ENCODE results near the gene PABPN1. TPM values are rescaled to one million over a fixed set of nuclear protein-coding genes. Genes with fewer than 3 reads are reported as not detected.

The PABPN1 gene
- total and polyA plus RNA-seq, 4 donors, result 94.9 to 282 (median 176) TPM

DNA sequence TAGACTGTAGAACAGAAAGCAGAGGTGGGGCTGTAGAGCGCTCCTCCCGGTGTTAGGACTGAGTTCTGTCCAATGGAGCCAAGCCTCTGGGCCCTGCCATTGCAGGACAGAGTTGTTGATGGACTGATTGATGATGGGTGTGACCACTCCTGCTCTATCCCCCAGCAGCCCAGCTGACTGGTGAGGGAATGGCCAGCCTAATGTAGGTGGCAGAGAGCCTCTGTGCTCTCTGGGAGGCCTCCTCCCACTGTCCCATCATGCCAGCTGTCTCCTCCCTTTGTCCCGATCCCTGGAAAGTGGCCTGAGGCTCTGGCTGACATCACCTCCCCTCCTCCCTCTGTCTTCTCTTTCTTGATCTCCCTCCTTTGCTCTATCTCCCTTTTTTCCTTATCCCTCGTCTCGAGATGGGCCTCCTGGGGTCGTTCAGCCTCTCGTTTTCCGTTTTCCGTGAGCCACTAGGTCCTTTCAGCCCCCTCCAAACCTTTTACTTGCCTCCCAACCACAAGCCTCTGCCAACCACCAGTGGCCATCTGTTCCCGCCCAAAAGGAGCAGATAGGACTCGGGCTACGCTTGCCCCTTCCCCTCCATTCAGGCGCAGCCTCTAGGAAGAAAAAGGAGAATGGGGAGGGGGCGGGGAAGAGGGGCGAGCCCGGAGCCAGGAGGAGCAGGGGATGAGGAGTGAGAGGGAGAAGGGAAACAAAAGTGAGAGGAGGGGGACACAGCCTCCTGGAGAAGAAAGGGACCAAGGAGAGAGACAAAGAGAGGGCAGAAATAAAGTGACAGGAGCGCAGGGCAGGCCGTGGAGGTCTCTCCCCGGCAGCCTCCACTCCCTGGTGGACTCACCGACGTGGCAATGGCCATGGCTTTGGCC lies 43.1 kb downstream of the PABPN1 start:
- H3K4me1 ChIP-seq (ENCODE audit: control insufficient read depth, insufficient read depth, low read length), result peaks cover 62% of the 10 kb centered on the region

GRCh38 chr14:23365036-23365731 lies 43.9 kb downstream of the PABPN1 start, which contains the start of gene EFS:
Gene EFS, minus strand, starts transcription at chr14:23365172. Its CDS starts 147 bp downstream, at chr14:23365025.
- DNase-seq (ENCODE audit: low read depth in 4 of 6, low spot score in 6 of 6), result peak in 1 of 6 donors; percentile 64
- WGBS (ENCODE audit: insufficient coverage), result 7% methylated on average over 68 of the region's 74 CpGs
- Histone ChIP-seq H3K4me3 (ENCODE audit: low read depth, low read length) (peak within 1 kb of the TSS; percentile 58), H3K27me3 (ENCODE audit: control insufficient read depth, insufficient read depth, low read length) (peaks cover 4% of the 10 kb centered on the region), H3K9me3 (ENCODE audit: control insufficient read depth, insufficient read depth, low read length) (no peaks in the 10 kb centered on the region), H3K4me1 (ENCODE audit: control insufficient read depth, insufficient read depth, low read length) (peaks cover 55% of the 10 kb centered on the region), H3K27ac (ENCODE audit: low read depth, low read length) (peak within 1 kb of the TSS; percentile 98), H3K36me3 (ENCODE audit: control insufficient read depth, insufficient read depth, low read length) (peaks cover 6% of the 10 kb centered on the region)

More for the DNA sequence above, 43.1 kb downstream of the PABPN1 start:
- 14% methylated on average over 17 of the region's 21 CpGs for WGBS (ENCODE audit: insufficient coverage)
- peaks cover 14% of the 10 kb centered on the region for H3K36me3 ChIP-seq (ENCODE audit: control insufficient read depth, insufficient read depth, low read length)
- peak overlapping the region; percentile 98 for H3K27ac ChIP-seq (ENCODE audit: low read depth, low read length)
- DNase-seq (ENCODE audit: low read depth in 4 of 6, low spot score in 6 of 6), result peak in 2 of 6 donors; percentile 73 to 88
- H3K27me3 ChIP-seq (ENCODE audit: control insufficient read depth, insufficient read depth, low read length), result peaks cover 4% of the 10 kb centered on the region
- no peaks in the 10 kb centered on the region for H3K9me3 ChIP-seq (ENCODE audit: control insufficient read depth, insufficient read depth, low read length)
- peak overlapping the region; percentile 51 for H3K4me3 ChIP-seq (ENCODE audit: low read depth, low read length)

GRCh38 chr14:23365732-23366425 lies 44.6 kb downstream of the PABPN1 start:
- WGBS (ENCODE audit: insufficient coverage), result 6% methylated on average over 37 of the region's 51 CpGs
- H3K4me1 ChIP-seq (ENCODE audit: control insufficient read depth, insufficient read depth, low read length), result peaks cover 48% of the 10 kb centered on the region
- peak overlapping the region; percentile 98 for H3K27ac ChIP-seq (ENCODE audit: low read depth, low read length)
- H3K4me3 ChIP-seq (ENCODE audit: low read depth, low read length), result peak overlapping the region; percentile 58
- peaks cover 4% of the 10 kb centered on the region for H3K27me3 ChIP-seq (ENCODE audit: control insufficient read depth, insufficient read depth, low read length)
- H3K9me3 ChIP-seq (ENCODE audit: control insufficient read depth, insufficient read depth, low read length), result no peaks in the 10 kb centered on the region
- DNase-seq (ENCODE audit: low read depth in 4 of 6, low spot score in 6 of 6), result peak in 4 of 6 donors; percentile 63 to 95 (median 80)
- H3K36me3 ChIP-seq (ENCODE audit: control insufficient read depth, insufficient read depth, low read length), result no peaks in the 10 kb centered on the region

GRCh38 chr14:23366426-23366921 lies 45.2 kb downstream of the PABPN1 start:
- no peaks in the 10 kb centered on the region for H3K9me3 ChIP-seq (ENCODE audit: control insufficient read depth, insufficient read depth, low read length)
- H3K27me3 ChIP-seq (ENCODE audit: control insufficient read depth, insufficient read depth, low read length), result peaks cover 4% of the 10 kb centered on the region
- H3K36me3 ChIP-seq (ENCODE audit: control insufficient read depth, insufficient read depth, low read length), result no peaks in the 10 kb centered on the region
- peaks cover 48% of the 10 kb centered on the region for H3K4me1 ChIP-seq (ENCODE audit: control insufficient read depth, insufficient read depth, low read length)
- peak overlapping the region; percentile 58 for H3K4me3 ChIP-seq (ENCODE audit: low read depth, low read length)
- peak in 4 of 6 donors; percentile 59 to 90 (median 70) for DNase-seq (ENCODE audit: low read depth in 4 of 6, low spot score in 6 of 6)
- peak overlapping the region; percentile 98 for H3K27ac ChIP-seq (ENCODE audit: low read depth, low read length)
- 8% methylated on average over 32 of the region's 34 CpGs for WGBS (ENCODE audit: insufficient coverage)

DNA sequence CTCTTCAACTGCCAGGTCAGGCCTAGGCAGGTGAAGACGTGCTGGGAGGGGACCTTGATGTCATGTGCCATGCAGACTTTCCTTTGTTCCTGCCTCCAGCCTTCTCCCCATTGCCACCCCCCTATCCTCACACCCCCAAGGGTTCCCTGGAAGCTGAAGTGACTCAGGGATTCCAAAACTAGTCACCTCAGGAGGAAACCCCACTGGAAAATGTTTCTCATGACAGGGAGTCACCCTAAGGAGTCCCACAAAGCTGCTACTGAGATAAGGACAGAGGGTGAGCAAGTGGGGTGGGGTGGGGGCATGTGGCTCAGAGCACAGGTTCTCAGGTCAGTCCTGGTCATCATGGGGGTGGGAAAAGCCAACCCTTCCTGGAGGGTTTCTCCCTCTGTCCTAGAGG lies 49.0 kb downstream of the PABPN1 start:
- no peaks in the 10 kb centered on the region for H3K27me3 ChIP-seq (ENCODE audit: control insufficient read depth, insufficient read depth, low read length)
- H3K4me1 ChIP-seq (ENCODE audit: control insufficient read depth, insufficient read depth, low read length), result peaks cover 32% of the 10 kb centered on the region
- DNase-seq (ENCODE audit: low read depth in 4 of 6, low spot score in 6 of 6), result no peak
- no CpG with 5 or more reads among the region's 1 CpG for WGBS (ENCODE audit: insufficient coverage)
- H3K27ac ChIP-seq (ENCODE audit: low read depth, low read length), result no peak overlapping the region
- no peaks in the 10 kb centered on the region for H3K36me3 ChIP-seq (ENCODE audit: control insufficient read depth, insufficient read depth, low read length)
- H3K4me3 ChIP-seq (ENCODE audit: low read depth, low read length), result no peak overlapping the region
- no peaks in the 10 kb centered on the region for H3K9me3 ChIP-seq (ENCODE audit: control insufficient read depth, insufficient read depth, low read length)

DNA sequence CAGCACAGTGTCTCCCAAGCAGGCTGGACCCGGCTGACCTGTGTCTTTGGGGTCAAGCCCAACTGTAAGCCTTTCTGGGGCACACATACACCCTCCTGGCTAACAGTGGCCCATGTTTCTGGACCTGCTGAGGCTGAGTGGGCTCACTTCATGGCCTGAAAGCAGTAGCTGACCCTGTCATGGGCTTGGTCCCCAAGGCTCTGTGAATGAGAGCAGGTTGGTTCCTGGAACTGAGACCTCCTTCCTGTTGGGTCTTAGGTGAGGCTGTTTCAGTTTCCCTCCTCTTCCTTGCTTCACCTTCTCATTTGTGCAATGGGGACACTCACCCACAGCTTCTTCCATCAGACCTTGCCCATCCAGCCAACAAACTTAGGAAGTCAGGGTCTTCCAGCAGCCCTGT lies 50.6 kb downstream of the PABPN1 start:
- Histone ChIP-seq H3K4me1 (ENCODE audit: control insufficient read depth, insufficient read depth, low read length) (peaks cover 34% of the 10 kb centered on the region), H3K9me3 (ENCODE audit: control insufficient read depth, insufficient read depth, low read length) (no peaks in the 10 kb centered on the region), H3K27me3 (ENCODE audit: control insufficient read depth, insufficient read depth, low read length) (no peaks in the 10 kb centered on the region), H3K27ac (ENCODE audit: low read depth, low read length) (no peak overlapping the region), H3K36me3 (ENCODE audit: control insufficient read depth, insufficient read depth, low read length) (peaks cover 3% of the 10 kb centered on the region), H3K4me3 (ENCODE audit: low read depth, low read length) (no peak overlapping the region)
- WGBS (ENCODE audit: insufficient coverage), result 100% methylated on average over 1 of the region's 1 CpG
- DNase-seq (ENCODE audit: low read depth in 4 of 6, low spot score in 6 of 6), result no peak

DNA sequence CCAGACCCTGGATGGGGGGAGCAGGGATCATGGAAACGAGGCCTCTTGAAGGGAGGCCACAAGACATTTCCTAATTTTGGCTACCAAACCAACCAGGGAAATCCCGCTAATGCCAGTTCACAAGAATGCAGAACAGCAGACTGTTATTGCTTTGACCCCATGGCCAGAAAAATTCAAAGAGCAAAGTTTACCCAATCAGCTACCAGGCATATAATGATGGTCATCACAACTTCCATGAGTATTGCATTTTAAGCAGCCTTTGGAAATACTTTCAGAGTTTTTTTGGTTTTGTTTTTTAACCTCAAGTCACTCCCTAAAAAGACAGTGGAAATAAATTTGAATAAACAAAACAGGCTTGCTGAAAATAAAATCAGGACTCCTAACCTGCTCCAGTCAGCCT lies 51.3 kb downstream of the PABPN1 start, which contains the start of gene IL25:
Gene IL25 (plus strand): TSS at position 301 of the 400 bp plus-strand sequence.
- Histone ChIP-seq H3K36me3 (ENCODE audit: control insufficient read depth, insufficient read depth, low read length) (peaks cover 3% of the 10 kb centered on the region), H3K4me3 (ENCODE audit: low read depth, low read length) (no peak within 1 kb of the TSS), H3K9me3 (ENCODE audit: control insufficient read depth, insufficient read depth, low read length) (no peaks in the 10 kb centered on the region), H3K27ac (ENCODE audit: low read depth, low read length) (no peak within 1 kb of the TSS), H3K4me1 (ENCODE audit: control insufficient read depth, insufficient read depth, low read length) (peaks cover 34% of the 10 kb centered on the region), H3K27me3 (ENCODE audit: control insufficient read depth, insufficient read depth, low read length) (no peaks in the 10 kb centered on the region)
- DNase-seq (ENCODE audit: low read depth in 4 of 6, low spot score in 6 of 6), result no peak
- 84% methylated on average over 2 of the region's 2 CpGs for WGBS (ENCODE audit: insufficient coverage)

DNA sequence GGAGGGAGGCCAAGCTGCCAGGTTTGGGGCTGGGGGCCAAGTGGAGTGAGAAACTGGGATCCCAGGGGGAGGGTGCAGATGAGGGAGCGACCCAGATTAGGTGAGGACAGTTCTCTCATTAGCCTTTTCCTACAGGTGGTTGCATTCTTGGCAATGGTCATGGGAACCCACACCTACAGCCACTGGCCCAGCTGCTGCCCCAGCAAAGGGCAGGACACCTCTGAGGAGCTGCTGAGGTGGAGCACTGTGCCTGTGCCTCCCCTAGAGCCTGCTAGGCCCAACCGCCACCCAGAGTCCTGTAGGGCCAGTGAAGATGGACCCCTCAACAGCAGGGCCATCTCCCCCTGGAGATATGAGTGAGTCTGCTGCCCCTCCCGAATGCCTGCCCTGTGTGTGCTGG lies 51.8 kb downstream of the PABPN1 start:
- 100% methylated on average over 2 of the region's 3 CpGs for WGBS (ENCODE audit: insufficient coverage)

More for the DNA sequence above, 51.8 kb downstream of the PABPN1 start:
- peaks cover 3% of the 10 kb centered on the region for H3K36me3 ChIP-seq (ENCODE audit: control insufficient read depth, insufficient read depth, low read length)
- H3K9me3 ChIP-seq (ENCODE audit: control insufficient read depth, insufficient read depth, low read length), result no peaks in the 10 kb centered on the region
- no peak overlapping the region for H3K4me3 ChIP-seq (ENCODE audit: low read depth, low read length)
- H3K27me3 ChIP-seq (ENCODE audit: control insufficient read depth, insufficient read depth, low read length), result no peaks in the 10 kb centered on the region
- peaks cover 39% of the 10 kb centered on the region for H3K4me1 ChIP-seq (ENCODE audit: control insufficient read depth, insufficient read depth, low read length)
- DNase-seq (ENCODE audit: low read depth in 4 of 6, low spot score in 6 of 6), result no peak
- no peak overlapping the region for H3K27ac ChIP-seq (ENCODE audit: low read depth, low read length)
